GM12892 (cell line): ENCODE data around the gene ZNF718.
"Not testable (repeated sequence)": the region's sequence is repeated elsewhere in the genome, so short reads cannot be mapped to it uniquely, and the experiment has no call there.

Experiments
- DNase-seq: peaks from one replicate; pipeline ENCODE4 v3.0.0; 2011; ENCODE audit not compliant: insufficient read length
- FAIRE-seq: peaks from 2 replicates; lab custom pipeline; 2011; peaks lifted over from hg19 to GRCh38; lab: Jason Lieb, UNC
- POLR2A ChIP-seq: IDR thresholded peaks from 2 replicates; pipeline ENCODE4 v1.6.1; 2011; ENCODE audit warnings: low read depth, low read length, control low read depth
- POLR2AphosphoS5 ChIP-seq: IDR thresholded peaks from 2 replicates; pipeline ENCODE4 v1.6.1; 2011; ENCODE audit warnings: low read depth, low read length, control low read depth
- TAF1 ChIP-seq: IDR thresholded peaks from 2 replicates; pipeline ENCODE4 v1.6.1; 2011; ENCODE audit warnings: low read depth, mild to moderate bottlenecking, control low read depth, low read length, borderline replicate concordance

Gene ZNF718

GRCh38 chr4:173666-174314, 49.5 kb downstream of the ZNF718 start:
- FAIRE-seq (no peak), DNase-seq (no peak)
- TF ChIP-seq POLR2A (no peak), TAF1 (no peak), POLR2AphosphoS5 (no peak)

- TF ChIP-seq POLR2A (no peak), POLR2AphosphoS5 (no peak), TAF1 (no peak)
- DNase-seq (no peak), FAIRE-seq (no peak)
Observed at GRCh38 chr4:175986-176385, 51.7 kb downstream of the ZNF718 start.

GRCh38 chr4:176995-177394, 52.7 kb downstream of the ZNF718 start:
- DNase-seq (no peak), FAIRE-seq (no peak)
- no peak for TF ChIP-seq POLR2AphosphoS5

DNA sequence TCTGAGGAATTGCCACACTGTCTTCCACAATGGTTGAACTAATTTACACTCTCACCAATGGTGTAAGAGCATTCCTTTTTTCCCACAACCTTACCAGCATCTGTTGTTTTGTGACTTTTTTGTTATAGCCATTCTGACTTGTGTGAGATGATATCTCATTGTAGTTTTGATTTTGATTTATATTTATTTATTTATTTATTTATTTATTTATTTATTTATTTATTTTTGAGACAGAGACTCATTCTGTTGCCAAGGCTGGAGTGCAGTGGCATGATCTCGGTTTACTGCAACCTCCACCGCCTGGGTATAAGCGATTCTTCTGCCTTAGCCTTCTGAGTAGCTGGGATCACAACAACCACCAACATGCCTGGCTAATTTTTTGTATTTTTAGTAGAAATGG, 57.9 kb downstream of the ZNF718 start:
- not testable (repeated sequence) for DNase-seq, FAIRE-seq

DNA sequence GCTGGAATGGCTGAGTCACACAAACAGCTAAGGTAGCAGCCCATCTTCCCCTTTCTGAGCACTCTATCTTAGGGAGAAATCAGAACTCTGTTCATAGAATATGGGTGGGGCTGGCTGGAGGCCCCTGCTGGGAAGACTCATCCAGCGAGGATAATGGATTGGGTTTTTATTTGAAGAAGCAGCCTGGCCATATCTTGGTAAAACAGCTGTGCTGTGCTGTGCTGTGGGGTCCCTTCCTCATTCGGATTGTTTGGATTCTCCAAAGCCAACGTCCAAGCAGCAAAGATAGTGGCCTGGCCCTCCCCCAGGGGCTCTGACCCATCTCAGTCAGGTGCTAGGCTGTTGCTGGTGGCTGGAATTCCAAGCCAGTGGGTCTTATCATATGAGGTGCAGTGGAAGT, 63.8 kb downstream of the ZNF718 start:
- DNase-seq, result no peak
- FAIRE-seq, result no peak
- TF ChIP-seq TAF1 (no peak), POLR2A (no peak), POLR2AphosphoS5 (no peak)

- not testable (repeated sequence) for FAIRE-seq, DNase-seq
Observed at GRCh38 chr4:195159-195558, 70.9 kb downstream of the ZNF718 start.

DNA sequence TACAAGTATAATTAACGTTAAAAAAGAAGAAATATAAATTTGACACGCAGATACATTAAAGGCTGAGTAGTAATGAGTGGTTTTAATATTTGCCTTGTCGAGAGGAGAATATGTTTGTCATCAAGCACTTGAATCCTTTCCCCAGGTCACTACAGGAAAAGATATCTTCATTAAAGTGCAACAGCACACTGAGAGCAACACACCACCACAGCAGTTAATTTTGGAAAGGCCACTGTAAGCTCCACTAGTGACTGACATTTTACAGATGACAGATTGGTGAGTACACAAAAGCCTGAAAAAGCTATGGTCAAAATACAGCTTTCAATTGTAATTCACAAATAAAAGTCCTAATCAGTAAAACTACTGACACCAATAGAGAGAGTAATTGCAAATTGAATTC, 76.6 kb downstream of the ZNF718 start:
- FAIRE-seq, result no peak
- no peak for TF ChIP-seq POLR2A
- no peak for TF ChIP-seq POLR2AphosphoS5
- TF ChIP-seq TAF1, result no peak
- no peak for DNase-seq

GRCh38 chr4:202822-203221, 78.5 kb downstream of the ZNF718 start:
- DNase-seq, FAIRE-seq: not testable (repeated sequence)

DNA sequence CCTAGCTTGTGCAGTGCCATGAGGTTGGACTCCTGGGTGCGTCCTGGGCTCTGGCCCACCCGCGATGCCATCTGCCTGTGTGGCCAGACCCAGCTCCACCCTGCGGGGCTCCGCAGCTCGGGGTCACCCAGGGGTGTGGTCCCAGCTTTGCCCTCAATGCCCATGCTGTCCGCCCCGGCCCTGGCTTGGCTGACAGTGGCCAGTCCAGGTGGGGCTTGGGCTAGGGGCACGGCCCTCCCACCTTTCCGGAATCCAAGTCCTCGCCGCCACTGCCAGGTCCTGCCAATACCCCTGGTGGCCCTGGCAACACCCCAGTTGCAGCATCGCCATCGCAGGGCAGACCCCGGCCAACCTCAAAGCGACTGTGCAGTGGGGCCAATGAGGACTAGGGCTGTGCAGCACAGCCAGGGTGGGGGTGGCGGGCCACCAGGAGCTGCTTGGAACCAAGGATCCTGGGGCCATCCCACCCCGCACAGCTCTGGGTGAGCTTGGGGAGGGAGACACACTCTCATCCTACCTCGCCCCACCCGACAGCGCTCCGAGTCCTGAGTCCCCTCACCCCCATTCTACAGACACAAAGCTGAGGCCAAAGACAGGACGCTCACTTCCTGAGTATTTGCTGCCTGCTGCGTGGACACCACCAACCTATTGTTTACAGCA, 80.9 kb downstream of the ZNF718 start:
- no peak for TF ChIP-seq POLR2A
- DNase-seq (no peak), FAIRE-seq (no peak)

DNA sequence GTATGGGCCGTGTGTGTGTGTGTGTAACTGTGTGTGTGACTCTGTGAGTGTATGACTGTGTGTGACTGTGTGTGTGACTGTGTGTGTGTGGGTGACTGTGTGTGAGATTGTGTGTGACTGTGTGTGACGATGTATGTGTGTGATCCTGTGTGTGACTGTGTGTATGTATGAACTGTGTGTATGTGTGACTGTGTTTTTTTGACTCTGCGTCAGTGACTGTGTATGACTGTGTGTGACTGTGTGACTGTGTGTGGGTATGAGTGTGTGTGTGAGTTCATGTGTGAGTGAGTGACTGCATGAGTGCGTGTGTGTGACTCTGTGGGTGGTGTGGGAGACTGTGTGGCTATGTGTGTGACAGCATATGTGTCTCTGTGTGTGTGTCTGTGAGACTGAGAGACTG, 81.8 kb downstream of the ZNF718 start:
- FAIRE-seq (no peak), DNase-seq (no peak)
- no peak for TF ChIP-seq POLR2A
- no peak for TF ChIP-seq POLR2AphosphoS5

DNA sequence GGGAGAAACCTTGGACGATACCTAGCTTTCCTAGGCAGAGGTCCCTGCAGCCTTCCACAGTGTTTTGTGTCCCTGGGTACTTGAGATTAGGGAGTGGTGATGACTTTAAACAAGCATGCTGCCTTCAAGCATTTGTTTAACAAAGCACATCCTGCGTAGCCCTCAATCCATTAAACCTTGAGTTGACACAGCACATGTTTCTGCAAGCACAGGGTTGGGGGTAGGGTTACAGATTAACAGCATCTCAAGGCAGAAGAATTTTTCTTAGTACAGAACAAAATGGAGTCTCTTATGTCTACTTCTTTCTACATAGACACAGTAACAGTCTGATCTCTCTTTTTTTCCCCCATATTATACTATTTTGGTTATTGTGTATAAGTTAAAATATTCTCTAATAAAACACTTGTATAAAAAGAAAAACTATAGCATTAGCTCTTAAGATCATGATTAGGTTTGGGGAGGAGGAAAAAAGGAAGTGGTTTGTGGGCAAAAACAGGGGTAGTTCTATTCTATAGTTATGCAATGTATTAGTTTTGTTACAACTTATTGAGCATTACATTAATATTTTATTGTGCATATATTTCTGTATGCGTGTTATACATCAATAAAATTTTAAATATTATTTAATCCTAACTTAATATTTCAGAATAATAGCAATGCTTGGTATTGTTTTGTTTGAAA, 84.3 kb downstream of the ZNF718 start:
- not testable (repeated sequence) for DNase-seq, FAIRE-seq

DNA sequence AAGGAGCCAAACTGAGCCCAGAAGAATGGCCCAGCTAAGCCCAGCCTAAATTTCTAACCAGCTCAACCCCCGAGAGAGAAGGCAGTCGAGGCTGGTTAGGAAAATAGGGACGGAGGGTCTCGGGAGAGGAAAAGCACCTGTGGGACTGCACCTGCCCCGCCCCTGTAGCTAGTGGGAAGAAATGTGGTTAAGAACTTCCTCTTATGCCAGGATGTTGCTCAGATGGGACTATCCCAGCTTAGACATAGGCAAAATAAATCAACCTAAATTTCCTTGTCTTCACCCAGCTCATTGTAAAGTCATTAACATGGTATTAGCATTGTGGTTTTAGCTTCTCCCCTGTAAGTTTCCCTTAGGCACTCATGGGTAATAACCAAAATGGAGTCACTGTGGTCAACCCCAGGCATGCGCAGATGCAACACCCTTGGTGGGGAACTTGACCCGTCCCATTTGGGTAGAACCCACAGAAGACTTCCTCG, 86.8 kb downstream of the ZNF718 start:
- no peak for TF ChIP-seq POLR2AphosphoS5
- TF ChIP-seq POLR2A, result no peak
- no peak for TF ChIP-seq TAF1
- FAIRE-seq (no peak), DNase-seq (no peak)
